HL-60 (cell line): Measurements from ENCODE around the gene TFF2.

Experiments used
- DNase-seq, 2 experiments: peaks; one replicate each; pipeline ENCODE4 v3.0.0-alpha.2; 2010 to 2020; ENCODE audit warnings: low read depth in 1 of 2, low spot score in 1 of 2
- H3K27ac ChIP-seq: fragments of 250-450 bp; sonication (Bioruptor Pico); replicated peaks from 2 replicates; pipeline ENCODE4 v1.5.1; 2020; ENCODE audit warnings: mild to moderate bottlenecking, moderate library complexity
- H3K27me3 ChIP-seq: fragments of 250-450 bp; sonication (Bioruptor Pico); 2 replicates; pipeline ENCODE4 v1.5.1; 2021; ENCODE audit warnings: mild to moderate bottlenecking, moderate library complexity; ENCODE audit not compliant: insufficient read depth, poor library complexity, severe bottlenecking
- H3K4me3 ChIP-seq: replicated peaks from 2 replicates; pipeline ENCODE4 v1.5.1; 2011; ENCODE audit warnings: mild to moderate bottlenecking, control low read depth, low read length; ENCODE audit not compliant: insufficient read depth
- CTCF ChIP-seq: IDR thresholded peaks from one replicate; pipeline ENCODE4 v1.5.1; 2011; ENCODE audit warnings: low read length, control low read depth, inconsistent platforms; ENCODE audit not compliant: insufficient read depth
- GABPA ChIP-seq: IDR thresholded peaks from 2 replicates; pipeline ENCODE4 v1.6.1; 2012; ENCODE audit warnings: low read depth
- POLR2AphosphoS5 ChIP-seq: IDR thresholded peaks from 2 replicates; pipeline ENCODE4 v1.6.1; 2012; ENCODE audit warnings: low read depth
- REST ChIP-seq: IDR thresholded peaks from 2 replicates; pipeline ENCODE4 v1.6.1; 2012; ENCODE audit warnings: low read depth; ENCODE audit not compliant: insufficient replicate concordance
- SPI1 ChIP-seq: IDR thresholded peaks from 2 replicates; pipeline ENCODE4 v1.6.1; 2012; ENCODE audit warnings: low read depth, mild to moderate bottlenecking, borderline replicate concordance

TFF2 gene

GRCh38 chr21:42304556-42305454 lies 46.0 kb downstream of the TFF2 start:
- Histone ChIP-seq H3K27ac (no peak overlapping the region), H3K4me3 (no peak overlapping the region), H3K27me3 (no peaks in the 10 kb centered on the region)
- DNase-seq, result no peak
- TF ChIP-seq CTCF, result no peak
- no peak for TF ChIP-seq GABPA
- no peak for TF ChIP-seq POLR2AphosphoS5

- no peak for TF ChIP-seq SPI1
- no peak for TF ChIP-seq REST
- TF ChIP-seq POLR2AphosphoS5, result no peak
- TF ChIP-seq CTCF, result no peak
- TF ChIP-seq GABPA, result no peak
- no peak for DNase-seq
- Histone ChIP-seq H3K4me3 (no peak overlapping the region), H3K27me3 (no peaks in the 10 kb centered on the region), H3K27ac (no peak overlapping the region)
Observed at GRCh38 chr21:42303443-42303842, 47.4 kb downstream of the TFF2 start.

GRCh38 chr21:42302794-42303193 lies 48.0 kb downstream of the TFF2 start:
- Histone ChIP-seq H3K27me3 (no peaks in the 10 kb centered on the region), H3K27ac (no peak overlapping the region), H3K4me3 (no peak overlapping the region)
- TF ChIP-seq POLR2AphosphoS5, result no peak
- TF ChIP-seq CTCF, result no peak
- no peak for TF ChIP-seq REST
- DNase-seq, result no peak
